WTC11 (cell line): ENCODE data around the gene EIF3I. TPM values are rescaled to one million over a fixed set of nuclear protein-coding genes. Genes with fewer than 3 reads are reported as not detected.

ENCODE experiments used
- AR ChIP-seq: fragments of 250-450 bp; sonication (Bioruptor Pico); IDR thresholded peaks from 2 replicates; pipeline ENCODE4 v1.9.0; 2021; ENCODE audit warnings: mild to moderate bottlenecking
- CDX4 ChIP-seq: fragments of 250-450 bp; sonication (Bioruptor Pico); IDR thresholded peaks from 2 replicates; pipeline ENCODE4 v1.9.0; 2021; ENCODE audit warnings: moderate library complexity, mild to moderate bottlenecking, inconsistent platforms, borderline replicate concordance
- E2F5 ChIP-seq: sonication (generic); formaldehyde crosslinking; IDR thresholded peaks from 2 replicates; pipeline ENCODE4 v1.8.1; 2022; ENCODE audit warnings: mild to moderate bottlenecking, moderate library complexity, missing genetic modification reagents
- HMGXB4 ChIP-seq: sonication (generic); formaldehyde crosslinking; IDR thresholded peaks from 2 replicates; pipeline ENCODE4 v1.8.1; 2023; ENCODE audit warnings: mild to moderate bottlenecking, moderate library complexity, missing genetic modification reagents
- JAZF1 ChIP-seq: fragments of 250-450 bp; sonication (Bioruptor Pico); IDR thresholded peaks from 2 replicates; pipeline ENCODE4 v1.9.0; 2021; ENCODE audit warnings: moderate library complexity, mild to moderate bottlenecking, inconsistent platforms
- MYBL2 ChIP-seq: sonication (generic); formaldehyde crosslinking; IDR thresholded peaks from 2 replicates; pipeline ENCODE4 v1.8.1; 2023; ENCODE audit warnings: mild to moderate bottlenecking, moderate library complexity, missing genetic modification reagents
- USF2 ChIP-seq: sonication (generic); formaldehyde crosslinking; IDR thresholded peaks from 2 replicates; pipeline ENCODE4 v1.8.1; 2023; ENCODE audit warnings: mild to moderate bottlenecking, missing genetic modification reagents, moderate library complexity
- ZNF396 ChIP-seq: fragments of 250-450 bp; sonication (Bioruptor Pico); IDR thresholded peaks from 2 replicates; pipeline ENCODE4 v1.8.0; 2021; ENCODE audit warnings: mild to moderate bottlenecking, moderate library complexity, borderline replicate concordance
- total RNA-seq: library from RNA; stranded (reverse); gene quantifications from 3 replicates; pipeline ENCODE4 v1.2.3, GENCODE V29; 2021

EIF3I gene
- total RNA-seq, 1 experiment from 2014 or later, result 237 TPM

- TF ChIP-seq CDX4, result no peak
- no peak for TF ChIP-seq AR
- TF ChIP-seq USF2, result no peak
- no peak for TF ChIP-seq MYBL2 (CRISPR knock-in tag)
- no peak for TF ChIP-seq ZNF396 (CRISPR knock-in tag)
- TF ChIP-seq HMGXB4, result no peak
- no peak for TF ChIP-seq E2F5 (CRISPR knock-in tag)
- no peak for TF ChIP-seq JAZF1
Observed at GRCh38 chr1:32276032-32276782, 54.0 kb downstream of the EIF3I start (continued).

Other genes with a start within 250 kb of the EIF3I start
- gene KHDRBS1, start 208.5 kb upstream of the EIF3I start, total RNA-seq, result 254 to 264 TPM (median 256 TPM) in 3 replicates
- 18.8 to 25.8 TPM (median 23.8 TPM) in 3 replicates for gene TMEM39B, start 149.5 kb upstream of the EIF3I start, total RNA-seq
- gene KPNA6, start 114.4 kb upstream of the EIF3I start, total RNA-seq, result 91.2 to 104 TPM (median 94.0 TPM) in 3 replicates
- gene TXLNA, start 42.7 kb upstream of the EIF3I start, total RNA-seq, result 46.3 to 49.8 TPM (median 47.2 TPM) in 3 replicates
- gene CCDC28B, start 21.8 kb upstream of the EIF3I start, total RNA-seq, result 29.0 to 34.4 TPM (median 29.9 TPM) in 3 replicates
- gene IQCC, start 16.7 kb upstream of the EIF3I start, total RNA-seq, result 4.6 to 5.2 TPM (median 4.8 TPM) in 3 replicates
- gene DCDC2B, start 13.3 kb upstream of the EIF3I start, total RNA-seq, result not detected in 3 replicates
- gene TMEM234, start 54 bp upstream of the EIF3I start, total RNA-seq, result 10.3 to 11.9 TPM (median 11.4 TPM) in 3 replicates
- 5.4 to 7.4 TPM (median 7.1 TPM) in 3 replicates for gene FAM167B, start 24.8 kb downstream of the EIF3I start, total RNA-seq
- 51.0 to 60.5 TPM (median 57.0 TPM) in 3 replicates for gene LCK, start 28.9 kb downstream of the EIF3I start, total RNA-seq
- gene HDAC1, start 69.7 kb downstream of the EIF3I start, total RNA-seq, result 108 to 120 TPM (median 119 TPM) in 3 replicates
- gene MARCKSL1, start 113.8 kb downstream of the EIF3I start, total RNA-seq, result 442 to 450 TPM (median 443 TPM) in 3 replicates
- gene FAM229A, start 140.1 kb downstream of the EIF3I start, total RNA-seq, result 6.7 to 10.4 TPM (median 9.4 TPM) in 3 replicates
- 1.2 to 2.9 TPM (median 1.7 TPM) in 3 replicates for gene TSSK3, start 140.1 kb downstream of the EIF3I start, total RNA-seq
- gene BSDC1, start 172.0 kb downstream of the EIF3I start, total RNA-seq, result 42.4 to 44.3 TPM (median 43.6 TPM) in 3 replicates
- 2.7 to 3.8 TPM (median 3.7 TPM) in 3 replicates for gene ZBTB8B, start 242.7 kb downstream of the EIF3I start, total RNA-seq